GM12801 (cell line): ENCODE results near the gene KASH5.

Experiments
- TF ChIP-seq, protein P1 (sequence below): IDR thresholded peaks from one replicate; pipeline ENCODE4 v1.5.1; 2011; ENCODE audit warnings: control low read depth; ENCODE audit not compliant: insufficient read length; ENCODE audit errors: extremely low read depth

The KASH5 gene

DNA sequence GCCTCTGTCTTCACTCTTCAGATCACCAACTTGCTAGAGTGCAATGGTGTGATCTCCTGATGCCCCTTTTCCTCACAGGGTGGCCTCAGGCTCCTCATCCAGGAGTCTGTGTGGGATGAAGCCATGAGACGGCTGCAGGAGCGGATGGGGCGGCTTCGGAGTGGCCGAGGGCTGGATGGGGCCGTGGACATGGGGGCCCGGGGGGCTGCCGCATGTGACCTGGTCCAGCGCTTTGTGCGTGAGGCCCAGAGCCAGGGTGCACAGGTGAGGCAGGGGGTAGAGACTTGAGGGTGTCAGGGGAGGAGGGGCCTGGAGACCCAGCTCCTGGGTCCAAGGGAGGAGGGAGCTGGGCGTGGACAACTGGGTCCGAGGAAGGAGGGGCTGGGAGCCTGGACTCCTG is 74.4 kb downstream of the KASH5 start:
- TF ChIP-seq, protein P1, sequence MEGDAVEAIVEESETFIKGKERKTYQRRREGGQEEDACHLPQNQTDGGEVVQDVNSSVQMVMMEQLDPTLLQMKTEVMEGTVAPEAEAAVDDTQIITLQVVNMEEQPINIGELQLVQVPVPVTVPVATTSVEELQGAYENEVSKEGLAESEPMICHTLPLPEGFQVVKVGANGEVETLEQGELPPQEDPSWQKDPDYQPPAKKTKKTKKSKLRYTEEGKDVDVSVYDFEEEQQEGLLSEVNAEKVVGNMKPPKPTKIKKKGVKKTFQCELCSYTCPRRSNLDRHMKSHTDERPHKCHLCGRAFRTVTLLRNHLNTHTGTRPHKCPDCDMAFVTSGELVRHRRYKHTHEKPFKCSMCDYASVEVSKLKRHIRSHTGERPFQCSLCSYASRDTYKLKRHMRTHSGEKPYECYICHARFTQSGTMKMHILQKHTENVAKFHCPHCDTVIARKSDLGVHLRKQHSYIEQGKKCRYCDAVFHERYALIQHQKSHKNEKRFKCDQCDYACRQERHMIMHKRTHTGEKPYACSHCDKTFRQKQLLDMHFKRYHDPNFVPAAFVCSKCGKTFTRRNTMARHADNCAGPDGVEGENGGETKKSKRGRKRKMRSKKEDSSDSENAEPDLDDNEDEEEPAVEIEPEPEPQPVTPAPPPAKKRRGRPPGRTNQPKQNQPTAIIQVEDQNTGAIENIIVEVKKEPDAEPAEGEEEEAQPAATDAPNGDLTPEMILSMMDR, result no peak

DNA sequence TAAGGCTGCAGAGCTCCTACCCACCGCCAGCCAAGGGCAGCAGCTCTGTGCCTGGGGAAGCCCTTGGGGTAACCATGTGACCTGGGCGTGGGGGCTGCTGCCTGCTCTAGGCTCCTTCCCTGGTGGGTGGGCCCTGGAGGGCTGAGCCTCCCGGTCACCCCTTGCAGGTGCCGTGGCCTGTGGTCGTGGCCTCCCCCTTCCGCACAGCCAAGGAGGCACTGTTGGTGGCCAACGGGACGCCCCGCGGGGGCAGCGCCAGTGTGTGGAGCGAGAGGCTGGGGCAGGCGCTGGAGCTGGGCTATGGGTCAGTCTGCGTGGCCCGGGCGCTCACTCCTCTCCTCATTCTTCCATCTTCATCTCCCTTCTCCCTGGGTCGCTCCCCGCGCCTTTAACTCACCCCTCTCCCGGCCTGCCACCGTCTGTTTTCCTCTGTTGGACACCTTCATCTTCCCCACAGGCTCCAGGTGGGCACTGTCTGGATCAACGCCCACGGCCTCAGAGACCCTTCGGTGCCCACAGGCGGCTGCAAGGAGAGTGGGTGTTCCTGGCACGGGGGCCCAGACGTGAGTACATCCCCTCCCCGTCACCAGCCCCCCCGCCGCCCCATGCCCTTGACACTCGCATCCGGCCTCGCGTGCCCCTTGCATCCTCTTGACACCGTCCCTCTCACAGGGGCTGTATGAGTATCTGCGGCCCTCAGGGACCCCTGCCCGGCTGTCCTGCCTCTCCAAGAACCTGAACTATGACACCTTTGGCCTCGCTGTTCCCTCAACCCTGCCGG is 76.1 kb downstream of the KASH5 start:
- TF ChIP-seq, protein P1, result no peak

DNA sequence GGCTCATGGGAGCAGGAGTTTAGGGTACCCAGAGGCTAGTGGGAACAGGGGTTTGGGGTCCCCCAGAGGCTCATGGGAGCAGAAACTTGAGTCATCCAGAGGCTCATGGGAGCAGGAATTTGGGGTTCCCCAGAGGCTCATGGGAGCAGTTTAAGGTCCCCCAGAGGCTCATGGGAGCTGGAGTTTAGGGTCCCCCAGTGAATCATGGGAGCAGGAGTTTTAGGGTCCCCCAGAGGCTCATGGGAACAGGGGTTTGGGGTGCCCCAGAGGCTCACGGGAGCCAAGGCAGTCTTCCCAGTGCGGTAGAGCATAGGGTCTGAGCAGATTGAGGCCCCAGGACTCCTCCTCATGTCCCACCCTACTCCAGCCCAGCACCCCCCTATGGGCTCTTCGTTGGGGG is 77.3 kb downstream of the KASH5 start:
- TF ChIP-seq, protein P1, result no peak
